Urinary bladder (tissue), 4 donors: Measurements from ENCODE around the gene KCNMB1. TPM values are rescaled to one million over a fixed set of nuclear protein-coding genes. Genes with fewer than 3 reads are reported as not detected.

ENCODE experiments used
- DNase-seq: peaks from one replicate; pipeline ENCODE4 v3.0.0-alpha.2; 2015; ENCODE audit errors: extremely low spot score
- H3K27ac ChIP-seq: one replicate; pipeline ENCODE4 v1.5.1; 2013; ENCODE audit warnings: low read depth, mild to moderate bottlenecking, moderate library complexity
- H3K36me3 ChIP-seq: one replicate; pipeline ENCODE4 v1.6.1; 2013; ENCODE audit warnings: mild to moderate bottlenecking, moderate library complexity; ENCODE audit not compliant: insufficient read depth
- H3K4me1 ChIP-seq: one replicate; pipeline ENCODE4 v1.6.1; 2013; ENCODE audit warnings: mild to moderate bottlenecking, moderate library complexity; ENCODE audit not compliant: insufficient read depth
- H3K4me3 ChIP-seq: one replicate; pipeline ENCODE4 v1.5.1; 2013; ENCODE audit warnings: low read depth, low read length
- WGBS: extraction: QIAGEN DNeasy Blood & Tissue Kit; methylation state at CpG from one replicate; pipeline ENCODE4 v1.1.7; 2013; 5-methylcytosine and 5-hydroxymethylcytosine counted together
- polyA plus RNA-seq: library from polyadenylated mRNA; stranded (reverse); fragments of 200-250 nt; gene quantifications from one replicate; pipeline ENCODE4 v1.2.3, GENCODE V29; 2013
- total RNA-seq: library from RNA; depleted of rRNA; stranded (reverse); fragments of >200 nt; gene quantifications from one replicate; pipeline ENCODE4 v1.2.3, GENCODE V29; 2014
- donor health status: healthy with polysubstance abuse.
- donor health status: healthy.

Gene KCNMB1
- total and polyA plus RNA-seq, 2 donors: 10.8 to 82.8 TPM

DNA sequence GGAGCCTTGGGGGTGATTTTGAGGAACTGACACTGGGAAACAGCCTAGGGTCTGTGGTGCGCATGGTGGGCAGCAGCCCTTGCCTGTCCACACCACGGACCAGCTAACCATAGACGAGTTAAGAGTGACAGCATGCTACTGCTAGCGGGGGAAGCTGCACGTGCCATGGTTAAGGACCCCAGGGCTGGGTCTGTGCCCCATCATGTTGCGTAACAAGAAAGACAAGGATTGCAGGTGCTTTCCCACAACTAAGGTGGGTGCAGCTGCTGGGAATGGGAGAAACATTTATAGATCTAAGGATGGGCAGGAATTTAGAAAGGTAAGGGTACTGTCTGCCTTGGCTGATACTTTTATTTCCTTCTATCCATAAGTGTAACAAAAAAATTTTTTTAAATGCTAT is 17.9 kb upstream of the KCNMB1 start:
- no peaks in the 10 kb centered on the region for H3K36me3 ChIP-seq
- no peak overlapping the region for H3K4me3 ChIP-seq
- DNase-seq: no peak
- H3K4me1 ChIP-seq: no peaks in the 10 kb centered on the region
- no peak overlapping the region for H3K27ac ChIP-seq
- 92% methylated on average over 6 of the region's 6 CpGs for whole genome bisulfite sequencing

GRCh38 chr5:170405817-170406216 is 16.6 kb upstream of the KCNMB1 start:
- H3K36me3 ChIP-seq: no peaks in the 10 kb centered on the region
- 67% methylated on average over 2 of the region's 2 CpGs for WGBS
- DNase-seq: no peak
- no peak overlapping the region for H3K4me3 ChIP-seq
- no peaks in the 10 kb centered on the region for H3K4me1 ChIP-seq
- no peak overlapping the region for H3K27ac ChIP-seq

DNA sequence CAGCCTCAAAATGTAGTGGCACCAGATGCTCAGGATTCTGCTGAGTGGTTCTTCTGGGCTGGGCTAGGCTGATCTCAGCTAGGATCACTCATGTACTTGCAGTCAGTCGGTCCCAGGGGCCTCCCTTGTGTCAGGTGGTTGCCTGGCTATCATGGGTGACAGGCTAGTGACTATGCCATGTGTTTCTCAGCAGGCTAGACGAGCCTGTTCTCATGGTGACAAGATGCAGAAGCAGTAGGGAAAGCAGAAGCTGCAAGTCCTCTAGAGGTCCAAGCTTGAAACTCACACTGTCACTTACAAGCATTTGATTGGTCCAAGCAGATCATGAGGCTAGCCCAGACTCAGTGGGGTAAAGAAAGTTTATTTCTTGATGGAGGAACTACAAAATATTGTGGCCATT is 15.2 kb upstream of the KCNMB1 start:
- DNase-seq: no peak
- Histone ChIP-seq H3K27ac (no peak overlapping the region), H3K4me1 (no peaks in the 10 kb centered on the region), H3K36me3 (no peaks in the 10 kb centered on the region), H3K4me3 (no peak overlapping the region)
- 63% methylated on average over 2 of the region's 2 CpGs for WGBS

- Histone ChIP-seq H3K4me1 (no peaks in the 10 kb centered on the region), H3K27ac (no peak overlapping the region), H3K36me3 (no peaks in the 10 kb centered on the region), H3K4me3 (no peak overlapping the region)
- WGBS: 85% methylated on average over 4 of the region's 4 CpGs
- DNase-seq: no peak
These were observed 14.5 kb upstream of the KCNMB1 start for GRCh38 chr5:170403675-170404074.

- no peak overlapping the region for H3K4me3 ChIP-seq
- no peaks in the 10 kb centered on the region for H3K4me1 ChIP-seq
- H3K36me3 ChIP-seq: no peaks in the 10 kb centered on the region
- WGBS: 96% methylated on average over 2 of the region's 2 CpGs
- no peak overlapping the region for H3K27ac ChIP-seq
- no peak for DNase-seq
These were observed 13.3 kb upstream of the KCNMB1 start for GRCh38 chr5:170402508-170402907.

DNA sequence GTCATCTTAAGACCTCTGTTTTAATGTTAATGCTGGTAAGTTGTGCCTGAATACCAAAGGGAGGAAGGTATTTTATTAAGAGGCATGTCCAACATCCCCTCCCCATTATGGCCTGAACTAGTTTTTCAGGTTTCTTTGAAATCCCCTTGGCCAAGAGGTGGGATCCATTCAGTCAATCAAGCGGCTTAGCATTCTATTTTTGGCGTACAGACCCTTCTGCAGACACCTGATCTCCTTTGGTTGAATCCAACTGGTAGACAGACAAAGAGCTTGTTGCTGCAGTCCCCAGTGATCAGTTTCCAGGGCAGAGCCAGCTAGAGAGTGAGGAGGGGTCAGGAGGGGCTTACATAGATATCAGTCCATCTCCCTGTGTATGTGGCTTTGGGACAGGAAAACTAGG is 7.9 kb upstream of the KCNMB1 start:
- Histone ChIP-seq H3K36me3 (no peaks in the 10 kb centered on the region), H3K4me3 (no peak overlapping the region), H3K4me1 (no peaks in the 10 kb centered on the region), H3K27ac (no peak overlapping the region)
- 85% methylated on average over 2 of the region's 2 CpGs for WGBS
- no peak for DNase-seq

DNA sequence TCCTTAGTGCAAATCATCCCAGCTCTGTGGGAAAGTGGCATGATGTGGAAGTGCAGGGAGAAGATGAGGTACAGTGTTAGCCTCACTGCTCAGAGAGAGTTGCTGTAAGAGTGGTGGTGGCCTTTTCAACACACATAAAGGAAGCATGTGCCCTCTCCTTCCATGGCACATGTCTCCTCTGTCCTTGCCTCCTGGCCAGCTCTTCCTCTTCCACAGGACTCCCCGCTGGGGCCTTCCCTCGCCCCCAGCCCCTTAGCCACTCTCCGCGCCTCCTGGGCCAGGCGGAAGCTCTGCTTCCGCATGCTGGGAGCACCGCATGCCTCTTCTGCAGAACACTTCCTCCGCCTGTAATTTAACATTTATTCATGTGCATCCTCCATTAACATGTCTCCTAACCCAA is 4.8 kb upstream of the KCNMB1 start:
- H3K4me1 ChIP-seq: no peaks in the 10 kb centered on the region
- no peak overlapping the region for H3K27ac ChIP-seq
- no peak for DNase-seq
- H3K36me3 ChIP-seq: no peaks in the 10 kb centered on the region
- WGBS: 83% methylated on average over 8 of the region's 8 CpGs
- H3K4me3 ChIP-seq: no peak overlapping the region

DNA sequence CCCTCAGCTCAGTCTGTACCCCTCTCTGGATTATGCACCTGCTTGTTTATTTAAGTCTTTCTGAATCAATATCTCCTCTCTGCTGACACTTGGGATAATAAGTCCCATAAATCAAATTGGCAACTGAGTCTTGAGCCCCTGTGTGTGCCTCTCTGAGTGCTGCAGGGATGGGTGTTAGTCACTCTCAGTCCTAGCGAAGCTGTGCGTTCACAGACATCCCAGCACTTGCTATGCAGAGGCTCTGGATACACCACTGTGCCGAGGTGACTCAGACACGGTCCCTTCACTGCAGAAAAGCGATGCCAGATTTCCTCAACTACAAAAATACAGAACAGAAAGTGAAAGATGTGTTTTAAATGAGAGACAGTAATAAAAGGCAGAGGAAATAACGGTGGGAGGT is 4.1 kb upstream of the KCNMB1 start:
- no peaks in the 10 kb centered on the region for H3K4me1 ChIP-seq
- WGBS: 63% methylated on average over 6 of the region's 6 CpGs
- no peak overlapping the region for H3K4me3 ChIP-seq
- H3K27ac ChIP-seq: no peak overlapping the region
- DNase-seq: no peak
- H3K36me3 ChIP-seq: no peaks in the 10 kb centered on the region

GRCh38 chr5:170390472-170390871 is 1.3 kb upstream of the KCNMB1 start:
- 69% methylated on average over 5 of the region's 5 CpGs for WGBS
- Histone ChIP-seq H3K27ac (no peak overlapping the region), H3K36me3 (no peaks in the 10 kb centered on the region), H3K4me1 (no peaks in the 10 kb centered on the region), H3K4me3 (no peak overlapping the region)
- DNase-seq: no peak

DNA sequence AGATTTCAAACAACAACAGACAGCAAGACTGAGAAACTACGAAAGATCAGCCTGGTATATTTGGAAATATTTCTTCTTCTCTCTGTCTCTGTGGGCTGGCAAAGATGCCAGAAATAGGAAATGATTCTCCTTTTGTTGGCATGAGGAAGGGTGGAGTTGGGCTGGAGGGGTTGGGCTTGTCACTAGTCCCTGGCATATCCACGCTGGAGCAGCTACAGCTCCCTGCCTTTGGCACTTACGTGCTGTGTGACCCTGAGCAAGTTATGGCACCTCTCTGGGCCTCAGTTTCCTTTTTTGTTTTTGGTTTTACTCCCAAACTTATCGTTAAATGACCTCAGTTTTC is 354 bp upstream of the KCNMB1 start:
- Histone ChIP-seq H3K36me3 (no peaks in the 10 kb centered on the region), H3K4me1 (no peaks in the 10 kb centered on the region), H3K4me3 (peak overlapping the region; percentile 0), H3K27ac (no peak overlapping the region)
- WGBS: 28% methylated on average over 4 of the region's 4 CpGs
- no peak for DNase-seq

- Histone ChIP-seq H3K4me3 (peak overlapping the region; percentile 14), H3K27ac (no peak overlapping the region), H3K4me1 (no peaks in the 10 kb centered on the region), H3K36me3 (no peaks in the 10 kb centered on the region)
- DNase-seq: no peak
- 54% methylated on average over 6 of the region's 6 CpGs for WGBS
These were observed 1.2 kb downstream of the KCNMB1 start for GRCh38 chr5:170387775-170388639.

DNA sequence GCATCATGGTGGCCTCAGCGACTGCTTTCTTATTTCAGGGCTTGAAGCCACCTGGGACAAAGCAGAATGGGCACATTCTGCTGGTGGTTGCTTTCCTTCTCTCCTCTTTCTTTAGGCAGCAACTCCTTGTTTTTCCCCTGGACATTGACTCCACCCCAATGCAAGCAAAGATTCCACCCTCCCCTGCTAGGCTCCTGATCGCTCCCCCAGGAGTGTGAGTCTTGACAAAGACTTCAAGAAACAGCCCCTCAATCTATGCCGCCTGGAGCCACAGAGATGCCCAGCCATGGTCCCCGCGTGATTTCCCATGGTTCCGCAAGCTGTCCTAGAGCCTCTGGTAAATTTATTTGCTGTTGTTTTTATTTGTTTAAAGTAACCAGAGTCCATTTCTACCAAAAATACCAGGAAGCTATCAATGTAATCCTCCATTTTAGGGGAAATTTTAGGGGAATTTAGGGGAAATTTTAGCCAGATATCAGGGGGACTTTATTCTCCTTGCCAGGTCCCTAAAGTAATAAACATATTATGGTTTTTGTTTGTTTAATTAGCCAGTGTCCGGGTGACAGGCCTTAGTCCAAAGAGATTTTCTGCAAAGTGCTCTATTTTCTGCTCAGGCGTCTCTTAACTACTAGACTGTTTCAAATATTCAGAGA is 2.3 kb downstream of the KCNMB1 start:
- Histone ChIP-seq H3K4me3 (no peak overlapping the region), H3K36me3 (no peaks in the 10 kb centered on the region), H3K4me1 (no peaks in the 10 kb centered on the region), H3K27ac (no peak overlapping the region)
- DNase-seq: no peak
- WGBS: 49% methylated on average over 8 of the region's 8 CpGs

DNA sequence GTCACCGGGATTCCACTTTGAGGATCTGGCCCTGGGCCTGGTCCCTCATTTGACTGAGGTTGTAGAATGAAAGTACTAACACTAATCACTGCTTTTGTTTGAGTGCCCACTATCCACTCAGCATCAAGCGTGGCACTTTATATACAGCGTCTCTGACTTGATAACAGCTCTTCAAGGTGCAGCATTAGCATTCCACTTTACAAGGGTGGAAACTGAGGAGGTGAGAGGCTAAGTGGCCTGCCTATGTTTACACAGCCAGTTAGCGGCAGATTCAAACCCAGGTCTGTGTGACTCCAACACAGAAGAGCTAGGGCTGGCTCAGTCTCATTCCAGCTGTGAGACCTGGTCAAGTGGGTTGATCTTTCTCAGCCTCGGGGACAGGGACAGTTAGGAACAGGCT is 5.9 kb downstream of the KCNMB1 start:
- WGBS: 78% methylated on average over 5 of the region's 5 CpGs
- Histone ChIP-seq H3K27ac (no peak overlapping the region), H3K36me3 (no peaks in the 10 kb centered on the region), H3K4me3 (no peak overlapping the region), H3K4me1 (no peaks in the 10 kb centered on the region)
- DNase-seq: no peak

DNA sequence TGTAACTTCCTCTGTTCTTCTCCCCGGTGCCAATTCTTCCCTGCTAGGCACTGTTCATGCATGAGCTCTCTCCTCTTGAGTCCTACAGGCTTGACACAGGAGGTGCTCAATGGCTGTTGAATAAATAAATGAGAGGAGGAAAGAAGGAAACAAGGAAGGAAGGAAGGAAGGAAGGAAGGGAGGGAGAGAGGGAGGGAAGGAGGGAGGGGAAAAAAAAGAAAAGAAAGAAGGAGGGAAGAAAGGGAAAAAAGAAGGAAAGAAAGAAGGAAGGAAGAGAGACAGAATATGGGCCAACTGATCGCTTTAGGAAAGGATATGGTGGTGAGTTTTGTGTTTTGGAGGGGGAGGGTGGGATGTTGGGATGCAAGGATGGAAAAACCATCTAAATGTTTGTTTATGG is 6.4 kb downstream of the KCNMB1 start:
- no peaks in the 10 kb centered on the region for H3K4me1 ChIP-seq
- no peak for DNase-seq
- H3K27ac ChIP-seq: no peak overlapping the region
- no peaks in the 10 kb centered on the region for H3K36me3 ChIP-seq
- no peak overlapping the region for H3K4me3 ChIP-seq
- 78% methylated on average over 2 of the region's 2 CpGs for WGBS
